Body of pancreas (tissue), 4 donors: ENCODE results near the gene ALG12. TPM values are rescaled to one million over a fixed set of nuclear protein-coding genes. Genes with fewer than 3 reads are reported as not detected.

Experiments
- ATAC-seq: fragments of 150-250 bp; one replicate; pipeline ENCODE4 v1.9.1; 2016
- DNase-seq, 4 donors: peaks; one replicate each; pipeline ENCODE4 v3.0.0-alpha.2; 2019
- H3K27ac ChIP-seq, 4 donors: fragments of 200-600 bp; sonication (generic); 1 replicate in 3 of 4; 2 replicates in 1 of 4; pipeline versions ENCODE4 v1.5.1 to v1.6.1; 2016 to 2019; ENCODE audit warnings: mild to moderate bottlenecking in 1 of 4, mixed read lengths in 1 of 4, moderate library complexity in 1 of 4
- H3K27me3 ChIP-seq, 2 donors: fragments of 200-600 bp; sonication (generic); one replicate each; pipeline ENCODE4 v1.6.0; 2016; ENCODE audit warnings: mild to moderate bottlenecking in 1 of 2
- H3K36me3 ChIP-seq, 2 donors: fragments of 200-600 bp; sonication (generic); replicated peaks in 1 of 2; 2 replicates each; pipeline ENCODE4 v1.5.1; 2016; ENCODE audit warnings: low read depth in 2 of 2; ENCODE audit not compliant: insufficient read depth in 1 of 2
- H3K4me1 ChIP-seq: fragments of 200-600 bp; sonication (generic); one replicate; pipeline ENCODE4 v1.6.0; 2016
- H3K4me3 ChIP-seq, 2 donors: fragments of 200-600 bp; sonication (generic); 1 replicate in 1 of 2; 2 replicates in 1 of 2; pipeline ENCODE4 v1.5.1; 2016 to 2019
- H3K9me3 ChIP-seq, 3 donors: fragments of 200-600 bp; sonication (generic); 1 replicate in 2 of 3; 2 replicates in 1 of 3; pipeline ENCODE4 v1.5.1; 2016
- CTCF ChIP-seq, 7 experiments: fragments of 450-650 bp in 4 of 7; fragments of 200-600 bp in 3 of 7; sonication (generic) in 3 of 7; IDR thresholded peaks; one replicate each; pipeline ENCODE4 v1.5.1; 2016 to 2019; ENCODE audit warnings: antibody characterized with exemption in 7 of 7
- POLR2A ChIP-seq, 3 donors: fragments of 450-650 bp; IDR thresholded peaks; one replicate each; pipeline ENCODE4 v1.6.1; 2016; ENCODE audit warnings: antibody characterized with exemption in 3 of 3, mild to moderate bottlenecking in 2 of 3
- WGBS, 2 donors: methylation state at CpG; one replicate each; pipeline ENCODE4 v1.1.5; 2017; 5-methylcytosine and 5-hydroxymethylcytosine counted together
- intact Hi-C: fragments of 100-400 bp; cut with DNase I; formaldehyde crosslinking; loops from one replicate; pipeline ENCODE4 v1.15.1; 2023
- total RNA-seq, 2 donors: library from RNA; depleted of rRNA; stranded (reverse); fragments of >200 nt; gene quantifications; one replicate each; pipeline ENCODE4 v1.1.0, GENCODE V29; 2016

ALG12 gene
- total RNA-seq, 2 donors from 2014 or later = 16.2 to 17.9 TPM

GRCh38 chr22:49916831-49917230 lies 1.4 kb downstream of the ALG12 start:
- ATAC-seq (no peak), DNase-seq (no peak)
- no peaks in the 10 kb centered on the region for H3K27me3 ChIP-seq
- TF ChIP-seq POLR2A (IDR thresholded peaks at IDR 0.05) = no peak
- TF ChIP-seq CTCF (IDR thresholded peaks at IDR 0.05) = no peak
- no peaks in the 10 kb centered on the region for H3K9me3 ChIP-seq
- peaks cover 24% of the 10 kb centered on the region for H3K4me1 ChIP-seq
- no peak overlapping the region for H3K4me3 ChIP-seq
- WGBS, 2 donors = 88 to 91% methylated on average over 5 to 10 of the region's 11 CpGs
- H3K36me3 ChIP-seq = peaks cover 0 to 3% of the 10 kb centered on the region in 2 donors
- H3K27ac ChIP-seq = no peak overlapping the region
- intact Hi-C loops = loop anchor here (10.0 kb wide), 1 partner anchor 62 kb away; the partner anchor contains the start of gene ZBED4

- H3K27me3 ChIP-seq = no peaks in the 10 kb centered on the region
- no peak for TF ChIP-seq POLR2A (IDR thresholded peaks at IDR 0.05)
- no peak for TF ChIP-seq CTCF (IDR thresholded peaks at IDR 0.05)
- no peaks in the 10 kb centered on the region for H3K9me3 ChIP-seq
- no peak for DNase-seq
- H3K4me1 ChIP-seq = peaks cover 24% of the 10 kb centered on the region
- ATAC-seq = no peak
- no peak overlapping the region for H3K4me3 ChIP-seq
- no peak overlapping the region for H3K27ac ChIP-seq
- H3K36me3 ChIP-seq = peaks cover 0 to 3% of the 10 kb centered on the region in 2 donors
- WGBS, 2 donors = 93 to 98% methylated on average over 10 to 12 of the region's 12 CpGs
- intact Hi-C loops = loop anchor here (10.0 kb wide), 1 partner anchor 61 kb away; the partner anchor contains the start of gene ZBED4
Observed at GRCh38 chr22:49915610-49916009, 2.6 kb downstream of the ALG12 start.

GRCh38 chr22:49914256-49914655 lies 4.0 kb downstream of the ALG12 start:
- no peak overlapping the region for H3K4me3 ChIP-seq
- peaks cover 0 to 3% of the 10 kb centered on the region in 2 donors for H3K36me3 ChIP-seq
- DNase-seq (no peak), ATAC-seq (no peak)
- peaks cover 16% of the 10 kb centered on the region for H3K4me1 ChIP-seq
- TF ChIP-seq POLR2A (IDR thresholded peaks at IDR 0.05) = no peak
- TF ChIP-seq CTCF (IDR thresholded peaks at IDR 0.05) = no peak
- WGBS, 2 donors = 86 to 88% methylated on average over 8 to 12 of the region's 12 CpGs
- H3K27ac ChIP-seq = no peak overlapping the region
- H3K9me3 ChIP-seq = no peaks in the 10 kb centered on the region
- no peaks in the 10 kb centered on the region for H3K27me3 ChIP-seq
- intact Hi-C loops = loop anchor here (10.0 kb wide), 1 partner anchor 59 kb away; the partner anchor contains the start of gene ZBED4

- ATAC-seq (no peak), DNase-seq (no peak)
- TF ChIP-seq POLR2A (IDR thresholded peaks at IDR 0.05) (no peak), CTCF (IDR thresholded peaks at IDR 0.05) (no peak)
- H3K27ac ChIP-seq = no peak overlapping the region
- H3K4me1 ChIP-seq = peaks cover 12% of the 10 kb centered on the region
- intact Hi-C loops = loop anchor here (10.0 kb wide), 1 partner anchor 59 kb away; the partner anchor contains the start of gene ZBED4
- no peak overlapping the region for H3K4me3 ChIP-seq
- WGBS, 2 donors = 96 to 98% methylated on average over 11 to 14 of the region's 14 CpGs
- H3K27me3 ChIP-seq = no peaks in the 10 kb centered on the region
- H3K36me3 ChIP-seq = peaks cover 0 to 3% of the 10 kb centered on the region in 2 donors
- H3K9me3 ChIP-seq = no peaks in the 10 kb centered on the region
Observed at GRCh38 chr22:49913446-49913845, 4.8 kb downstream of the ALG12 start.

- no peak overlapping the region for H3K27ac ChIP-seq
- 90 to 100% methylated on average over 13 to 14 of the region's 14 CpGs for WGBS, 2 donors
- DNase-seq (no peak), ATAC-seq (no peak)
- peaks cover 0 to 3% of the 10 kb centered on the region in 2 donors for H3K36me3 ChIP-seq
- TF ChIP-seq CTCF (IDR thresholded peaks at IDR 0.05) (no peak), POLR2A (IDR thresholded peaks at IDR 0.05) (no peak)
- no peak overlapping the region for H3K4me3 ChIP-seq
- H3K9me3 ChIP-seq = no peaks in the 10 kb centered on the region
- peaks cover 12% of the 10 kb centered on the region for H3K4me1 ChIP-seq
- intact Hi-C loops = loop anchor here (10.0 kb wide), 1 partner anchor 58 kb away; the partner anchor contains the start of gene ZBED4
- no peaks in the 10 kb centered on the region for H3K27me3 ChIP-seq
Observed at GRCh38 chr22:49913026-49913425, 5.2 kb downstream of the ALG12 start.
